NCI-H69 (cell line): Measurements from ENCODE around the gene NBPF3.
"Not testable (repeated sequence)": the region's sequence is repeated elsewhere in the genome, so short reads cannot be mapped to it uniquely, and the experiment has no call there.

Experiments used
- DNase-seq: peaks from one replicate; lab custom pipeline; 2025; lab: John Stamatoyannopoulos, UW

Gene NBPF3

GRCh38 chr1:21438646-21439312 lies 1.2 kb upstream of the NBPF3 start:
- not testable (repeated sequence) for DNase-seq

GRCh38 chr1:21439345-21439720 lies 604 bp upstream of the NBPF3 start:
- DNase-seq, result no peak

- peak; percentile 16 for DNase-seq
Measured at GRCh38 chr1:21440630-21441125, 741 bp downstream of the NBPF3 start.

- not testable (repeated sequence) for DNase-seq
Measured at GRCh38 chr1:21446647-21447046, 6.7 kb downstream of the NBPF3 start.

- DNase-seq, result no peak
Measured at GRCh38 chr1:21447311-21447710, 7.4 kb downstream of the NBPF3 start.

- DNase-seq, result no peak
Measured at GRCh38 chr1:21449906-21450305, 10.0 kb downstream of the NBPF3 start.

GRCh38 chr1:21451212-21451611 lies 11.3 kb downstream of the NBPF3 start:
- DNase-seq, result no peak

GRCh38 chr1:21451981-21452411 lies 12.1 kb downstream of the NBPF3 start:
- DNase-seq, result no peak

GRCh38 chr1:21453964-21454614 lies 14.2 kb downstream of the NBPF3 start:
- not testable (repeated sequence) for DNase-seq

- DNase-seq, result not testable (repeated sequence)
Measured at GRCh38 chr1:21454904-21455303, 15.0 kb downstream of the NBPF3 start.

GRCh38 chr1:21457654-21458053 lies 17.7 kb downstream of the NBPF3 start:
- no peak for DNase-seq

GRCh38 chr1:21465127-21465526 lies 25.2 kb downstream of the NBPF3 start:
- DNase-seq, result not testable (repeated sequence)

- not testable (repeated sequence) for DNase-seq
Measured at GRCh38 chr1:21467946-21468345, 28.0 kb downstream of the NBPF3 start.

GRCh38 chr1:21468599-21468998 lies 28.7 kb downstream of the NBPF3 start:
- DNase-seq, result no peak

GRCh38 chr1:21469581-21469980 lies 29.6 kb downstream of the NBPF3 start:
- no peak for DNase-seq

- no peak for DNase-seq
Measured at GRCh38 chr1:21472861-21473260, 32.9 kb downstream of the NBPF3 start.

GRCh38 chr1:21478356-21478755 lies 38.4 kb downstream of the NBPF3 start:
- no peak for DNase-seq

GRCh38 chr1:21483881-21484280 lies 43.9 kb downstream of the NBPF3 start:
- DNase-seq, result not testable (repeated sequence)

- DNase-seq, result no peak
Measured at GRCh38 chr1:21489146-21489545, 49.2 kb downstream of the NBPF3 start.

- peak; percentile 34 for DNase-seq
Measured at GRCh38 chr1:21490774-21491487, 51.0 kb downstream of the NBPF3 start.

- peak; percentile 93 for DNase-seq
Measured at GRCh38 chr1:21491488-21492355, 51.8 kb downstream of the NBPF3 start.

- peak; percentile 76 for DNase-seq
Measured at GRCh38 chr1:21492356-21492625, 52.4 kb downstream of the NBPF3 start.
